Subcutaneous abdominal adipose tissue (tissue), 5 donors: ENCODE data around the gene FAM90A26.
"Not testable (repeated sequence)": the region's sequence is repeated elsewhere in the genome, so short reads cannot be mapped to it uniquely, and the experiment has no call there.

Experiments used
- H3K27ac ChIP-seq: one replicate; pipeline ENCODE4 v1.7.0; 2013; ENCODE audit warnings: low read depth, mild to moderate bottlenecking, inconsistent platforms, low read length, moderate library complexity
- H3K27me3 ChIP-seq, 5 donors: one replicate each; pipeline ENCODE4 v1.7.0; 2013; ENCODE audit warnings: low read length in 5 of 5, inconsistent platforms in 1 of 5; ENCODE audit not compliant: control insufficient read depth in 5 of 5, insufficient read depth in 4 of 5
- H3K36me3 ChIP-seq, 5 donors: one replicate each; pipeline ENCODE4 v1.7.0; 2013; ENCODE audit warnings: low read length in 5 of 5; ENCODE audit not compliant: control insufficient read depth in 5 of 5, insufficient read depth in 5 of 5
- H3K4me1 ChIP-seq, 5 donors: one replicate each; pipeline ENCODE4 v1.7.0; 2013; ENCODE audit warnings: low read length in 5 of 5, mild to moderate bottlenecking in 3 of 5, moderate library complexity in 1 of 5; ENCODE audit not compliant: control insufficient read depth in 5 of 5, insufficient read depth in 5 of 5
- H3K4me3 ChIP-seq, 5 donors: one replicate each; pipeline ENCODE4 v1.7.0; 2013; ENCODE audit warnings: low read length in 5 of 5, low read depth in 1 of 5
- H3K9ac ChIP-seq, 5 donors: one replicate each; pipeline ENCODE4 v1.7.0; 2013; ENCODE audit warnings: low read length in 5 of 5, mild to moderate bottlenecking in 4 of 5, moderate library complexity in 3 of 5
- H3K9me3 ChIP-seq, 5 donors: one replicate each; pipeline ENCODE4 v1.7.0; 2013; ENCODE audit warnings: low read length in 5 of 5; ENCODE audit not compliant: control insufficient read depth in 5 of 5
- donor health status: healthy.
- donor health status: healthy.
- donor health status: healthy.
- donor health status: healthy.
- donor health status: healthy.

The FAM90A26 gene

GRCh38 chr4:9158392-9158791, 11.8 kb upstream of the FAM90A26 start:
- not testable (repeated sequence) for H3K4me1 ChIP-seq, H3K4me3 ChIP-seq, H3K36me3 ChIP-seq, H3K9me3 ChIP-seq, H3K9ac ChIP-seq, H3K27me3 ChIP-seq, H3K27ac ChIP-seq

- not testable (repeated sequence) for H3K27me3 ChIP-seq, H3K36me3 ChIP-seq, H3K4me3 ChIP-seq, H3K27ac ChIP-seq, H3K9ac ChIP-seq, H3K4me1 ChIP-seq, H3K9me3 ChIP-seq
Observed at GRCh38 chr4:9160046-9160445, 10.2 kb upstream of the FAM90A26 start.

DNA sequence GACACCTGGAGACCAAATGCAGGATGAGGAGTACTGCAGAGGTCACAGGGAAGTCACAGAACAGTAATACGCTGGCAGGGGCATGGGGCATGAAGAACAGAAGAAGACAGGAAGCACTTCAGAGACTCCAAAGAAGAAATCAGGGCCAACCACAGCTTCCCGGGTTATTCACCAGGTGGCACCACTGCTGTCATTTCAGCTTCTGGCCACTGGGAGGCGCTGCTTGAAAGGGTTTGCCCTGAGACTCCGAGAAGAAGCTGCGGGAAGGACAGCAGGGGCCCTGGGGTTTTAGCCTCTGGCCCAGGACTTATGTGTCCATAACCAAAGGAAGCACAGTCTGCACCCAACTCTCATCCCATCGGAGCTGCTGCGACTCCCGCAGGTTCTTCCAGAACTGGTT, 4.2 kb upstream of the FAM90A26 start:
- not testable (repeated sequence) for H3K27me3 ChIP-seq, H3K4me3 ChIP-seq, H3K9me3 ChIP-seq, H3K9ac ChIP-seq, H3K36me3 ChIP-seq, H3K27ac ChIP-seq, H3K4me1 ChIP-seq

DNA sequence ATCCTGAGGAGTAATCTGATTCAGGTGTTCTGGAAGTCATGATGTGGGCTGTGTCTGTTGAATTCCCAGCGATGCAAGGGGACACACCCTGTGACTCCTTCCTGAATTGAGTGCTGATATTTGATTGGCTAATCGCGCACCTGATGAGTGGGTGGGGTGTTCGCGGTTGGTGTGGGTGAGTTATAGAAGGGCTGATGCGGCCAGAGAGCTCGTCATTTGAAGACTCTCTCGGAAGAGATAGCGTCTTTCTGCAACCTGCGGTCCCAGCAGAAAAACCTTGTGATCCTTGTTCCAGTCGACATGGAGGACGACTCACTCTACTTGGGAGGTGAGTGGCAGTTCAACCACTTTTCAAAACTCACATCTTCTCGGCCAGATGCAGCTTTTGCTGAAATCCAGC, 40.1 kb downstream of the FAM90A26 start, which contains the start of gene USP17L10:
USP17L10 (plus strand) TSS at position 301 of the 400 bp plus-strand sequence; CDS start at position 301, 0 bp downstream.
- H3K27ac ChIP-seq, result not testable (repeated sequence)

DNA sequence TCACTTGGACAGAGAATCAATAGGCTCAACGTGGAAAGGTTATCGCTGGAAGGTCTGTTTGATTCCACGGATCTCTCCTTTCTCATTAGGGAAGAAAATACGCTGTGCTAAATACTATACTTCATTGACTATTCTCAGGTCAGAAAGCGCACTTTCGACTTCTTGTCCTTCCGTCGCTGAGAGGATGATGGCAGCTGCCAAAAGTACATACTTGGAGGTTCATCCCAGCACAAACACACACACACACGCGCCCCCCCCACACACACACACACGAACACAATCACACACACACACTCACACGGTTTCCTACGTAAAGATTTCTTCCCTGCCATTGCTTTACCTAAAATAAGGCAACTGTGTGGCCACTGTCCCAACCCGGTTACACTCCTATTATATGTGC, 44.5 kb downstream of the FAM90A26 start:
- H3K27me3 ChIP-seq, H3K4me3 ChIP-seq, H3K36me3 ChIP-seq, H3K27ac ChIP-seq, H3K9ac ChIP-seq, H3K9me3 ChIP-seq, H3K4me1 ChIP-seq: not testable (repeated sequence)

More for the DNA sequence above, 40.1 kb downstream of the FAM90A26 start, which contains the start of gene USP17L10:
- not testable (repeated sequence) for H3K9me3 ChIP-seq, H3K4me3 ChIP-seq, H3K4me1 ChIP-seq, H3K36me3 ChIP-seq, H3K27me3 ChIP-seq, H3K9ac ChIP-seq

GRCh38 chr4:9215105-9215504, 44.9 kb downstream of the FAM90A26 start, which contains the start of gene USP17L11:
Gene USP17L11, plus strand, starts transcription at chr4:9215405. Its CDS starts 0 bp downstream, at chr4:9215405.
- H3K9ac ChIP-seq, H3K9me3 ChIP-seq, H3K27ac ChIP-seq, H3K27me3 ChIP-seq, H3K36me3 ChIP-seq, H3K4me3 ChIP-seq, H3K4me1 ChIP-seq: not testable (repeated sequence)

DNA sequence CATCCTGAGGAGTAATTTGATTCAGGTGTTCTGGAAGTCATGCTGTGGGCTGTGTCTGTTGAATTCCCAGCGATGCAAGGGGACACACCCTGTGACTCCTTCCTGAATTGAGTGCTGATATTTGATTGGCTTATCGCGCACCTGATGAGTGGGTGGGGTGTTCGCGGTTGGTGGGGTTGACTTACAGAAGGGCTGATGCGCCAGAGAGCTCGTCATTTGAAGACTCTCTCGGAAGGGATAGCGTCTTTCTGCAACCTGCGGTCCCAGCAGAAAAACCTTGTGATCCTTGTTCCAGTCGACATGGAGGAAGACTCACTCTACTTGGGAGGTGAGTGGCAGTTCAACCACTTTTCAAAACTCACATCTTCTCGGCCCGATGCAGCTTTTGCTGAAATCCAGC, 49.6 kb downstream of the FAM90A26 start, which contains the start of gene USP17L12:
USP17L12 (plus strand) TSS at position 301 of the 400 bp plus-strand sequence; CDS start at position 301, 0 bp downstream.
- H3K4me1 ChIP-seq, H3K4me3 ChIP-seq, H3K27ac ChIP-seq, H3K36me3 ChIP-seq, H3K9ac ChIP-seq, H3K9me3 ChIP-seq, H3K27me3 ChIP-seq: not testable (repeated sequence)

- not testable (repeated sequence) for H3K9ac ChIP-seq, H3K36me3 ChIP-seq, H3K27ac ChIP-seq, H3K4me3 ChIP-seq, H3K27me3 ChIP-seq, H3K4me1 ChIP-seq, H3K9me3 ChIP-seq
Observed at GRCh38 chr4:9224596-9224995, 54.4 kb downstream of the FAM90A26 start, which contains the start of gene USP17L13. Gene USP17L13, plus strand, starts transcription at chr4:9224896. Its CDS starts 0 bp downstream, at chr4:9224896.
